ENCODE data around the gene ORC3. TPM values are rescaled to one million over a fixed set of nuclear protein-coding genes. Genes with fewer than 3 reads are reported as not detected.

The ORC3 gene
- total RNA-seq, 1 donor from 2014 or later: 20.5 TPM

GRCh38 chr6:87664921-87665485, 75.1 kb downstream of the ORC3 start:
- H3K27me3 ChIP-seq (ENCODE audit: low read depth): no peaks in the 10 kb centered on the region
- H3K27ac ChIP-seq (replicated peaks): no peak overlapping the region
- no peak for DNase-seq
- no peaks in the 10 kb centered on the region for H3K9me3 ChIP-seq (replicated peaks)
- H3K4me1 ChIP-seq: peaks cover 23% of the 10 kb centered on the region
- intact Hi-C loops (cut with micrococcal nuclease): no loop called here
- H3K36me3 ChIP-seq: peaks cover 33% of the 10 kb centered on the region
- TF ChIP-seq CTCF (IDR thresholded peaks at IDR 0.05; ENCODE audit: borderline replicate concordance): no peak
- no peak overlapping the region for H3K4me3 ChIP-seq

- no peak for DNase-seq
- Histone ChIP-seq H3K4me1 (peaks cover 10% of the 10 kb centered on the region), H3K27me3 (ENCODE audit: low read depth) (no peaks in the 10 kb centered on the region), H3K4me3 (no peak overlapping the region), H3K27ac (replicated peaks) (no peak overlapping the region), H3K9me3 (replicated peaks) (no peaks in the 10 kb centered on the region), H3K36me3 (peaks cover 26% of the 10 kb centered on the region)
- intact Hi-C loops (cut with micrococcal nuclease): no loop called here
- no peak for TF ChIP-seq CTCF (IDR thresholded peaks at IDR 0.05; ENCODE audit: borderline replicate concordance)
These were observed 77.1 kb downstream of the ORC3 start for GRCh38 chr6:87667032-87667431.

GRCh38 chr6:87668013-87668412, 78.1 kb downstream of the ORC3 start:
- no peaks in the 10 kb centered on the region for H3K9me3 ChIP-seq (replicated peaks)
- peaks cover 7% of the 10 kb centered on the region for H3K4me1 ChIP-seq
- H3K27ac ChIP-seq (replicated peaks): no peak overlapping the region
- H3K27me3 ChIP-seq (ENCODE audit: low read depth): no peaks in the 10 kb centered on the region
- TF ChIP-seq CTCF (IDR thresholded peaks at IDR 0.05; ENCODE audit: borderline replicate concordance): no peak
- intact Hi-C loops (cut with micrococcal nuclease): no loop called here
- DNase-seq: no peak
- H3K36me3 ChIP-seq: peaks cover 25% of the 10 kb centered on the region
- H3K4me3 ChIP-seq: no peak overlapping the region

- H3K4me1 ChIP-seq: peaks cover 7% of the 10 kb centered on the region
- H3K27me3 ChIP-seq (ENCODE audit: low read depth): no peaks in the 10 kb centered on the region
- H3K9me3 ChIP-seq (replicated peaks): no peaks in the 10 kb centered on the region
- H3K27ac ChIP-seq (replicated peaks): no peak overlapping the region
- TF ChIP-seq CTCF (IDR thresholded peaks at IDR 0.05; ENCODE audit: borderline replicate concordance): no peak
- no peak overlapping the region for H3K4me3 ChIP-seq
- intact Hi-C loops (cut with micrococcal nuclease): no loop called here
- H3K36me3 ChIP-seq: peaks cover 17% of the 10 kb centered on the region
- no peak for DNase-seq
These were observed 79.1 kb downstream of the ORC3 start for GRCh38 chr6:87669051-87669450.

GRCh38 chr6:87670707-87671106, 80.8 kb downstream of the ORC3 start:
- H3K4me3 ChIP-seq: no peak overlapping the region
- no peak for TF ChIP-seq CTCF (IDR thresholded peaks at IDR 0.05; ENCODE audit: borderline replicate concordance)
- peak overlapping the region; percentile 15 for H3K27ac ChIP-seq (replicated peaks)
- H3K9me3 ChIP-seq (replicated peaks): no peaks in the 10 kb centered on the region
- peaks cover 21% of the 10 kb centered on the region for H3K4me1 ChIP-seq
- DNase-seq: no peak
- H3K36me3 ChIP-seq: peaks cover 22% of the 10 kb centered on the region
- no peaks in the 10 kb centered on the region for H3K27me3 ChIP-seq (ENCODE audit: low read depth)
- intact Hi-C loops (cut with micrococcal nuclease): no loop called here
